PFSK-1 (cell line): ENCODE results near the gene LCN6.

Experiments
- FOXP2 ChIP-seq: optimal IDR thresholded peaks from 2 replicates; pipeline ENCODE3; 2011; ENCODE audit warnings: borderline replicate concordance, control low read depth, inconsistent platforms; ENCODE audit not compliant: insufficient read depth; ENCODE audit errors: extremely low read length, extremely low read depth
- POLR2AphosphoS5 ChIP-seq: IDR thresholded peaks from 2 replicates; pipeline ENCODE4 v1.6.1; 2012; ENCODE audit warnings: low read depth, mild to moderate bottlenecking, control low read depth, low read length, moderate library complexity
- REST ChIP-seq, 2 experiments: IDR thresholded peaks; 2 replicates each; pipeline versions ENCODE4 v1.6.1 to v1.8.0; 2011 to 2012; ENCODE audit warnings: low read depth in 2 of 2, low read length in 2 of 2, control low read depth in 1 of 2, inconsistent platforms in 1 of 2, mild to moderate bottlenecking in 1 of 2, moderate library complexity in 1 of 2; ENCODE audit not compliant: insufficient read depth in 1 of 2
- SIN3A ChIP-seq: IDR thresholded peaks from 2 replicates; pipeline ENCODE4 v1.6.1; 2012; ENCODE audit warnings: mild to moderate bottlenecking, low read length, moderate library complexity, borderline replicate concordance; ENCODE audit not compliant: insufficient read depth
- TAF1 ChIP-seq: IDR thresholded peaks from 2 replicates; pipeline ENCODE4 v1.6.1; 2012; ENCODE audit warnings: low read length, control low read depth, borderline replicate concordance; ENCODE audit not compliant: insufficient read depth

LCN6 gene

GRCh38 chr9:136754059-136754572 lies 5.8 kb upstream of the LCN6 start:
- TF ChIP-seq FOXP2 (no peak), TAF1 (no peak), POLR2AphosphoS5 (no peak), SIN3A (no peak), REST (IDR thresholded peaks at IDR 0.05; ENCODE audit: insufficient read depth in 1 of 2, low read depth in 2 of 2, low read length in 2 of 2) (no peak)

GRCh38 chr9:136753371-136754058 lies 5.2 kb upstream of the LCN6 start:
- no peak for TF ChIP-seq TAF1
- no peak for TF ChIP-seq POLR2AphosphoS5
- TF ChIP-seq FOXP2: no peak
- TF ChIP-seq SIN3A: no peak
- no peak for TF ChIP-seq REST (IDR thresholded peaks at IDR 0.05; ENCODE audit: insufficient read depth in 1 of 2, low read depth in 2 of 2, low read length in 2 of 2)

DNA sequence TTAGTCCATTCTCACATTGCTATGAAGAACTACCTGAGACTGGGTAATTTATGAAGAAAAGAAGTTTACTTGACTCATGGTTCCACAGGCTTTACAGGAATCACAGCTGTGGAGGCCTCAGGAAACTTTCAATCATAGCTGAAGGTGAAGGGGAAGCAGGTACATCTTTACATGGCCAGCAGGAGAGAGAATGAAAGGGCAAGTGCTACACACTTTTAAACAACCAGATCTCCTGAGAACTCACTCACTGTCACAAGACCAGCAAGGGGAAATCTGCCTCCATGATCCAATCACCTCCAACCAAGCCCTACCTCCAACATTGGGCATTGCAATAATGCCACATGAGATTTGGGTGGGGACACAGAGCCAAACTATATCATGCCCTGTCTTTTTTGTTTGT lies 3.5 kb upstream of the LCN6 start:
- no peak for TF ChIP-seq REST (IDR thresholded peaks at IDR 0.05; ENCODE audit: insufficient read depth in 1 of 2, low read depth in 2 of 2, low read length in 2 of 2)
- no peak for TF ChIP-seq SIN3A

GRCh38 chr9:136751244-136751643 lies 2.9 kb upstream of the LCN6 start:
- TF ChIP-seq TAF1 (no peak), SIN3A (no peak), REST (IDR thresholded peaks at IDR 0.05; ENCODE audit: insufficient read depth in 1 of 2, low read depth in 2 of 2, low read length in 2 of 2) (no peak), FOXP2 (no peak), POLR2AphosphoS5 (no peak)

GRCh38 chr9:136750526-136750925 lies 2.2 kb upstream of the LCN6 start:
- TF ChIP-seq POLR2AphosphoS5: no peak
- TF ChIP-seq TAF1: no peak
- TF ChIP-seq FOXP2: no peak
- no peak for TF ChIP-seq SIN3A
- TF ChIP-seq REST (IDR thresholded peaks at IDR 0.05; ENCODE audit: insufficient read depth in 1 of 2, low read depth in 2 of 2, low read length in 2 of 2): no peak
